ENCODE measurements around the gene PDGFA. TPM values are rescaled to one million over a fixed set of nuclear protein-coding genes. Genes with fewer than 3 reads are reported as not detected.

Gene PDGFA
- total and polyA plus RNA-seq, 2 donors from 2014 or later, result 14.1 to 53.0 TPM

DNA sequence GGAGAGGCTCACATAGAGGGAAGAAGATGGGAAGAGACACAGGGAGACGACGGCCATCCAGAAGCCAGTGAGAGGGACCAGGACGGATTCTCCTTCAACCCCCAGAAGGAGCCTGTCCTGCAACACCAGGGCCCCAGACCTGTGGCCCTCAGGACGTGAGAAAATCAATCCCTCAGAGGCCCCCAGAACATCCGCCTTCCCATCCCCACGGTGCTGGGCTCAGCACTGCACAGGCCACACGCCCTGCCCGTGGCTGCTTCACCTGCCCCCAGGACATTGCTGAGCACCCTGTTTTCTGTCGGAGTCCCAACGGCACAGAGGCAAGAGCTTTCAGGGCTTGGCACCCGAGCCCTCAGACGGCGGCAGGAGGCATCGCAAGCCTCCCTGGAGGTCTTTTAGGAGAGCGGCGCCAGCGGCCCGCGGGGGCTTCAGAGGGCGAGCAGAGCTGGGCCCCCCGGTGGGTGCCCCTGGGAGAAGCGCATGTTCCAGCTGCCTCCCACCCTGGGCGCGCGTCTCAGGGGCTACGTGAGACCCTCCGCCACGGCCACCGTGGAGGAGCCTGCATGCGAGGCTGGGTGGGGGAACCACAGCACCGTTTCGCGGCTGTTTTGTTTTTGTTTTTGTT, 42.8 kb downstream of the PDGFA start:
- Histone ChIP-seq H3K4me1 (ENCODE audit: control insufficient read depth in 2 of 3, insufficient read depth in 2 of 3, low read depth in 1 of 3, low read length in 3 of 3) (peaks cover 0 to 3% (median 0%) of the 10 kb centered on the region in 3 donors), H3K4me3 (ENCODE audit: low read length in 3 of 3) (no peak overlapping the region), H3K27me3 (ENCODE audit: control insufficient read depth, insufficient read depth, low read length) (no peaks in the 10 kb centered on the region), H3K9me3 (ENCODE audit: control insufficient read depth in 2 of 3, insufficient read depth in 1 of 3, low read length in 3 of 3) (peaks cover 0 to 6% (median 0%) of the 10 kb centered on the region in 3 donors), H3K36me3 (ENCODE audit: control insufficient read depth in 2 of 3, insufficient read depth in 3 of 3, low read length in 3 of 3) (no peaks in the 10 kb centered on the region), H3K27ac (ENCODE audit: low read depth in 2 of 2, low read length in 2 of 2) (no peak overlapping the region), H3K9ac (ENCODE audit: low read length in 3 of 3) (no peak overlapping the region)
- TF ChIP-seq, protein P1, sequence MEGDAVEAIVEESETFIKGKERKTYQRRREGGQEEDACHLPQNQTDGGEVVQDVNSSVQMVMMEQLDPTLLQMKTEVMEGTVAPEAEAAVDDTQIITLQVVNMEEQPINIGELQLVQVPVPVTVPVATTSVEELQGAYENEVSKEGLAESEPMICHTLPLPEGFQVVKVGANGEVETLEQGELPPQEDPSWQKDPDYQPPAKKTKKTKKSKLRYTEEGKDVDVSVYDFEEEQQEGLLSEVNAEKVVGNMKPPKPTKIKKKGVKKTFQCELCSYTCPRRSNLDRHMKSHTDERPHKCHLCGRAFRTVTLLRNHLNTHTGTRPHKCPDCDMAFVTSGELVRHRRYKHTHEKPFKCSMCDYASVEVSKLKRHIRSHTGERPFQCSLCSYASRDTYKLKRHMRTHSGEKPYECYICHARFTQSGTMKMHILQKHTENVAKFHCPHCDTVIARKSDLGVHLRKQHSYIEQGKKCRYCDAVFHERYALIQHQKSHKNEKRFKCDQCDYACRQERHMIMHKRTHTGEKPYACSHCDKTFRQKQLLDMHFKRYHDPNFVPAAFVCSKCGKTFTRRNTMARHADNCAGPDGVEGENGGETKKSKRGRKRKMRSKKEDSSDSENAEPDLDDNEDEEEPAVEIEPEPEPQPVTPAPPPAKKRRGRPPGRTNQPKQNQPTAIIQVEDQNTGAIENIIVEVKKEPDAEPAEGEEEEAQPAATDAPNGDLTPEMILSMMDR (IDR thresholded peaks at IDR 0.05; ENCODE audit: borderline replicate concordance, extremely low read depth, insufficient read depth), result no peak
- intact Hi-C loops (cut with DNase I), result no loop called here
- DNase-seq (peak in 2 of 5 donors; percentile 32 to 45), FAIRE-seq (no peak)

- Histone ChIP-seq H3K27me3 (ENCODE audit: control insufficient read depth, insufficient read depth, low read length) (no peaks in the 10 kb centered on the region), H3K9ac (ENCODE audit: low read length in 3 of 3) (no peak overlapping the region), H3K9me3 (ENCODE audit: control insufficient read depth in 2 of 3, insufficient read depth in 1 of 3, low read length in 3 of 3) (peaks cover 0 to 6% (median 0%) of the 10 kb centered on the region in 3 donors), H3K4me3 (ENCODE audit: low read length in 3 of 3) (no peak overlapping the region), H3K27ac (ENCODE audit: low read depth in 2 of 2, low read length in 2 of 2) (no peak overlapping the region), H3K4me1 (ENCODE audit: control insufficient read depth in 2 of 3, insufficient read depth in 2 of 3, low read depth in 1 of 3, low read length in 3 of 3) (peaks cover 0 to 6% (median 0%) of the 10 kb centered on the region in 3 donors), H3K36me3 (ENCODE audit: control insufficient read depth in 2 of 3, insufficient read depth in 3 of 3, low read length in 3 of 3) (no peaks in the 10 kb centered on the region)
- intact Hi-C loops (cut with DNase I), result no loop called here
- TF ChIP-seq, protein P1 (IDR thresholded peaks at IDR 0.05; ENCODE audit: borderline replicate concordance, extremely low read depth, insufficient read depth), result no peak
- DNase-seq (peak in 2 of 5 donors; percentile 37 to 59), FAIRE-seq (no peak)
These were observed 43.6 kb downstream of the PDGFA start for GRCh38 chr7:475951-476441.

GRCh38 chr7:475425-475728, 44.3 kb downstream of the PDGFA start:
- Histone ChIP-seq H3K27ac (ENCODE audit: low read depth in 2 of 2, low read length in 2 of 2) (no peak overlapping the region), H3K9ac (ENCODE audit: low read length in 3 of 3) (no peak overlapping the region), H3K36me3 (ENCODE audit: control insufficient read depth in 2 of 3, insufficient read depth in 3 of 3, low read length in 3 of 3) (no peaks in the 10 kb centered on the region), H3K9me3 (ENCODE audit: control insufficient read depth in 2 of 3, insufficient read depth in 1 of 3, low read length in 3 of 3) (peaks cover 0 to 6% (median 0%) of the 10 kb centered on the region in 3 donors), H3K4me1 (ENCODE audit: control insufficient read depth in 2 of 3, insufficient read depth in 2 of 3, low read depth in 1 of 3, low read length in 3 of 3) (peaks cover 0 to 6% (median 0%) of the 10 kb centered on the region in 3 donors), H3K27me3 (ENCODE audit: control insufficient read depth, insufficient read depth, low read length) (no peaks in the 10 kb centered on the region), H3K4me3 (ENCODE audit: low read length in 3 of 3) (no peak overlapping the region)
- intact Hi-C loops (cut with DNase I), result no loop called here
- TF ChIP-seq, protein P1 (IDR thresholded peaks at IDR 0.05; ENCODE audit: borderline replicate concordance, extremely low read depth, insufficient read depth), result no peak
- FAIRE-seq (no peak), DNase-seq (no peak)
